Upper lobe of right lung (tissue), 1 donor: ENCODE measurements around the gene C16orf82. TPM values are rescaled to one million over a fixed set of nuclear protein-coding genes. Genes with fewer than 3 reads are reported as not detected.

Source experiments
- ATAC-seq: fragments of 200-7000 bp; cut with Tn5 transposase; one replicate; pipeline ENCODE4 v1.9.1; 2020; ENCODE audit warnings: mild to moderate bottlenecking, moderate library complexity
- DNase-seq: peaks from one replicate; pipeline ENCODE4 v3.0.0-alpha.2; 2020
- H3K27ac ChIP-seq: fragments of 200-600 bp; one replicate; pipeline ENCODE4 v1.8.0; 2022
- H3K27me3 ChIP-seq: fragments of 200-600 bp; one replicate; pipeline ENCODE4 v1.8.0; 2022; ENCODE audit warnings: mild to moderate bottlenecking
- H3K36me3 ChIP-seq: fragments of 200-600 bp; one replicate; pipeline ENCODE4 v1.8.0; 2022
- H3K4me1 ChIP-seq: fragments of 200-600 bp; one replicate; pipeline ENCODE4 v1.8.0; 2022
- H3K4me3 ChIP-seq: fragments of 200-600 bp; one replicate; pipeline ENCODE4 v1.8.0; 2022; ENCODE audit warnings: mild to moderate bottlenecking
- H3K9me3 ChIP-seq: fragments of 200-600 bp; one replicate; pipeline ENCODE4 v1.8.0; 2022
- CTCF ChIP-seq: fragments of 200-600 bp; IDR thresholded peaks from one replicate; pipeline ENCODE4 v1.8.0; 2022; ENCODE audit warnings: antibody characterized with exemption
- intact Hi-C: fragments of 100-400 bp; cut with DNase I; formaldehyde crosslinking; loops from one replicate; pipeline ENCODE4 v1.11.0; 2022
- total RNA-seq: library from RNA; stranded (reverse); fragmentation: NEBNext Ultra II Directional; extraction: Animal tissue kit (Norgen Biotek cat#: 25700); gene quantifications from one replicate; pipeline ENCODE4 v1.2.1, GENCODE V29; 2021
- donor health status: DM: no; HTN: yes; CAD: no; lungs with severe emphysema.

The C16orf82 gene
- total RNA-seq, 1 donor from 2014 or later: not detected

- intact Hi-C loops: no loop called here
- no peak for ATAC-seq
- H3K27ac ChIP-seq: no peak overlapping the region
- H3K27me3 ChIP-seq: no peaks in the 10 kb centered on the region
- H3K4me3 ChIP-seq: no peak overlapping the region
- H3K36me3 ChIP-seq: no peaks in the 10 kb centered on the region
- no peak for DNase-seq
- H3K9me3 ChIP-seq: no peaks in the 10 kb centered on the region
- H3K4me1 ChIP-seq: peaks cover 3% of the 10 kb centered on the region
- TF ChIP-seq CTCF: no peak
These were observed 47.3 kb downstream of the C16orf82 start for GRCh38 chr16:27114006-27114405.

GRCh38 chr16:27118526-27118925 is 51.8 kb downstream of the C16orf82 start:
- Histone ChIP-seq H3K4me3 (no peak overlapping the region), H3K27me3 (no peaks in the 10 kb centered on the region), H3K9me3 (peaks cover 8% of the 10 kb centered on the region), H3K27ac (no peak overlapping the region), H3K4me1 (no peaks in the 10 kb centered on the region), H3K36me3 (no peaks in the 10 kb centered on the region)
- ATAC-seq (no peak), DNase-seq (no peak)
- intact Hi-C loops: no loop called here
- TF ChIP-seq CTCF: no peak

Other genes with a start within 250 kb of the C16orf82 start
- gene KDM8, start 136.6 kb downstream of the C16orf82 start, total RNA-seq: 6.1 TPM
- 49.2 TPM for gene NSMCE1, start 201.8 kb downstream of the C16orf82 start, total RNA-seq
- gene IL4R, start 247.0 kb downstream of the C16orf82 start, total RNA-seq: 153 TPM